CD4-positive, alpha-beta T cell treated with Interleukin-21 for 1 hour (primary cell): ENCODE data around the gene OR5P2.
"Not testable (repeated sequence)": the region's sequence is repeated elsewhere in the genome, so short reads cannot be mapped to it uniquely, and the experiment has no call there.

Experiments used
- DNase-seq: peaks from one replicate; pipeline ENCODE4 v3.0.0-alpha.2; 2020

Gene OR5P2, protein sequence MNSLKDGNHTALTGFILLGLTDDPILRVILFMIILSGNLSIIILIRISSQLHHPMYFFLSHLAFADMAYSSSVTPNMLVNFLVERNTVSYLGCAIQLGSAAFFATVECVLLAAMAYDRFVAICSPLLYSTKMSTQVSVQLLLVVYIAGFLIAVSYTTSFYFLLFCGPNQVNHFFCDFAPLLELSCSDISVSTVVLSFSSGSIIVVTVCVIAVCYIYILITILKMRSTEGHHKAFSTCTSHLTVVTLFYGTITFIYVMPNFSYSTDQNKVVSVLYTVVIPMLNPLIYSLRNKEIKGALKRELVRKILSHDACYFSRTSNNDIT

DNA sequence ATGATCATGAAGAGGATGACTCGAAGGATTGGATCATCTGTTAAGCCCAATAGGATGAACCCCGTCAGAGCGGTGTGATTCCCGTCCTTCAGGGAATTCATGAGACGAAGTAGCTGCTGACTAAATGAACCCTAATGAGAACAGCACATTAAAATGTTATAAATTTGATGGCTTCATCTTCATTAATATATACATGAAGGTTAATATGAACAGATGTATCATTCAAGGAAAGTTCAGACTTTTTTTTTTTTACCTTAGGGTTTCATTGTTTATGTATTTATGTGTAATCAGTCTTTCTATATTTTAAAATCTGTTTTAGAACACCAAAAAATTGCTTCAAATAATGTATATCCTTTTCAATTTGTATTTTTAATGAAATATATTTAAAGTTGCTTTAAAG is at the start of gene OR5P2:
TSS of gene OR5P2 (minus strand) at position 101 of the 400 bp plus-strand sequence. CDS start at position 101, 0 bp downstream.
- no peak for DNase-seq

DNA sequence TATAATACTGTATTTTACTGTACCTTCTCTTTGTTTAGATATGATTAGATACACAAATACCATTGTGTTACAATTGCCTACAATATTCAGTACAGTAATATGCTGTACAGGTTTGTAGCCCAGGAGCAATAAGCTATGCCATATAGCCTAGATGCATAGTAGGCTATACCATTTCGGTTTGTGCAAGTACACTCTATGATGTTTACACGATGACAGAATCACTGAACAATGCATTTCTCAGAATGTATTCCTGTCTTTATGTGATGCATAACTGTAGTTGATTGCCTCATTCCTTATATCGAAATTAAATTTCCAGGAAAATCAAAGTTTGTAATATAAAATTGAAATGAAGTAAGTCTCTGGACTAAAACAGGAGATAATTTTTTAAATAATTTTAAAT is 49.3 kb upstream of the OR5P2 start:
- no peak for DNase-seq

DNA sequence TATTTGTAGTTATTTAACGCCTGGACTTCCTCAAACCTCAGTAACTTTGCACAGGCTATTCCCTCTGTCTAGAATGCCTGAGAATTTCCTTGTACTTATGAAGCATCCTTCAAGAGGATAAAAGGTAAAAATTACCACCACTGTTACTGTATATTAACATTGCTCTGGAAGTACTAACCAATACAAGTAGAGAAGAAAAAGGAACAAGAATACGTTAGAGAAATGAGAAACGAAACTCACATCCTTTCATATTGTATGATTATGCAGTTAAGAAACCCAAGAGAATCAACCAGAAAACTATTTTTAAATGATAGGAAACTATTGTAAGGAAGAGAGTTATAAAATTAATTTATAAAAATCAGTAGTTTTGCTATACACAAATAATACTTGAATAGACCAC is 48.2 kb upstream of the OR5P2 start:
- DNase-seq, result no peak

DNA sequence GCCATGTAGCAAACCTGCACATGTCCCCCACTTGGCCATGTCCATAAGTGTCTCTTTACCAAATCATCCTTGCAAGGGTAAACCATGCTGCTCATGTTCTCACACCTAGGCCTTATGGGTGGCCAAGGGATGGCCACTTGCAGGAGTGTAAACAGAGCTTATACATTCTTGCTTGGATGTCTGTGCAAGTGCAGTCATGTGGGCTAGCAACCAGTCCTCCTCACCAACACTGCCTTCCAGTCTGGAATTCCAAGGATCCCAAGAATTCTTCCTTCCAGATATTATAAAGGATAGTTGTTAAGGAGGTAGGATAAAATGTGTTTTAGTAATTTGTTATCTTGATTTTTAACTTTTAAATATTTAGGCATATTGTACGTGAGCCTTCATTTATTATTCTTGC is 47.8 kb upstream of the OR5P2 start:
- DNase-seq, result no peak

DNA sequence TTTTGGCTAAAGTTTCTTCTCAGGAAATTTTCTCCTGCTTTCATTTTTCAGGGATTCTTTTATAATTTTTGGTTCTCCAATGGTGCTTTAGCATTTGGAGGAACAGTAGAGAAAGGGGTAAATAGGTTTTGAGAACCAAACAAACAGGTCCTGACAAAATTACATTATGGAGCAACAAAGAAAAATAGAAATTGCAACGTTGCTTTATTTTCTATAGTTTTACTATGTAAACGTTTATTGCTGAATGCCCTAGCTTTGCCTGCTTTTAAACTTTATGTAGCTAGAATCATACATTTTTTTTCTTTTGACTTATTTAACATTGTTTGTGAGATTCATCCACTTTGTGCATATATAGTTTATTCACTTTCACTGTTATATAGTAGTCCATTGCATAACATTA is 43.8 kb upstream of the OR5P2 start:
- DNase-seq, result no peak

DNA sequence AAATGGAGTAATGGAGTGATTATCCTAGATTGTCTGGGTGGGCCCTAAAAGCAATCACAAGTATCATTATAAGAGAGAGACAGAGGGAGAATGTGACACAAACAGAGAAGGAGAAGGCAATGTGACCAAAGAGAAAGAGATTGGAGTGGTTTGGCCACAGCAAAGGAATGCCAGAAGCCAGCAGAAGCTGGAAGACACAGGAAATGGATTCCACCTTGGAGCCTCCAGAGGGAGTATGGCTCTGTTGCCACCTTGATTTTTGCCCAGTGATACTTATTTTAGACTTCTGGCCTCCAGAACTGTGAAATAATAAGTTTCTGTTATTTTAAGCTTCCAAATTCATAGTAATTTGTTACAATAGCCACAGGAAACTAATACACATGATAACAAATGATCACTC is 36.8 kb upstream of the OR5P2 start:
- no peak for DNase-seq

DNA sequence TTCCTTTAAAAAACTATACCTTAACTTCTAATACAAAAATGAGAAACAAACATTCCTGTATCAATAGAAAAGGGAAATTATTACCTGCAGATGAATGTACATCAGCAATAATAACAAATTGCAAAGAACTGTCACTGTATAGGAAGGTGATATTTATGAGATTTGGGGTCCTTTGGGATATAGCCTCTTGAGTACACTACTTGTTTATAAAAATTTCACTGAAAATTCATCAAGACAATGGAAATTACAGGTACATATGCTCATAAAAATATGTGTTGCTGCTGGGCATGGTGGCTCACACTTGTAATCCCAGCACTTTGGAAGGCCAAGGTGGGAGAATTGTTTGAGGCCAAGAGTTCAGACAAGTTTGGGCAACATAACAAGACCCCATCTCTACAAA is 34.0 kb upstream of the OR5P2 start, which contains the start of gene OR5P3:
TSS of gene OR5P3 (minus strand) at position 101 of the 400 bp plus-strand sequence.
- no peak for DNase-seq

DNA sequence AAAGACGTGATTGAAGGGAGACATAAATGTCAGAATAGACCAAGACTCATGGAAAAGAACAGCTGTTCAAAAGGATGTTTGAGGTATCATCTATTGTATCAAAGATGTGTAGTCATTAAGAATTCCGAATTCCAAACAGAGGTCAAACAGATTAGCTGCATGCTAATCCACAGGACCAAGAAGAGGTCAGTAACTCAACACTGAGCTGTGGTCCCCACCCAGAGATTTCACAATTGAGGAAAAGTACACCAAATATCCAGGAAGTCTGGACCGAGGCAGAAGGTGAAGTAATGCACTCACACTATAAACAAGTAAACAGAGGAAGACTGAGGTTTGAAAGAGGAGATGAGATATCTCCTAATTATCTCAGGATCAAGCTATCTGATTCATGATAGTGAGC is 29.6 kb upstream of the OR5P2 start:
- no peak for DNase-seq

DNA sequence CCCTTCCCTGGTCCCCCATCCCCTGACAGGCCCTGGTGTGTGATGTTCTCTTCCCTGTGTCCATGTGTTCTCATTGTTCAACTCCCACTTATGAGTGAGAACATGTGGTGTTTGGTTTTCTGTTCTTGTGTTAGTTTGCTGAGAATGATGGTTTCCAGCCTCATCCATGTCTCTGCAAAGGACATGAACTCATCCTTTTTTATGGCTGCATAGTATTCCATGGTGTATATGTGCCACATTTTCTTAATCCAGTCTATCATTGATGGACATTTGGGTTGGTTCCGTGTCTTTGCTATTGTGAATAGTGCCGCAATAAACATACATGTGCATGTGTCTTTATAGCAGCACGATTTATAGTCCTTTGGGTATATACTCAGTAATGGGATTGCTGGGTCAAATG is 23.7 kb upstream of the OR5P2 start:
- not testable (repeated sequence) for DNase-seq

DNA sequence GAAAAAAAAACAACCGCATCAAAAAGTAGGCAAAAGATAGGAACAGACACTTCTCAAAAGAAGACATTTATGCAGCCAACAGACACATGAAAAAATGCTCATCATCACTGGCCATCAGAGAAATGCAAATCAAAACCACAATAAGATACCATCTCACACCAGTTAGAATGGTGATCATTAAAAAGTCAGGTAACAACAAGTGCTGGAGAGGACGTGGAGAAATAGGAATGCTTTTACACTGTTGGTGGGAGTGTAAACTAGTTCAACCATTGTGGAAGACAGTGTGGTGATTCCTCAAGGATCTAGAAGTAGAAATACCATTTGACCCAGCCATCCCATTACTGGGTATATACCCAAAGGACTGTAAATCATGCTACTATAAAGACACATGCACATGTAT is 18.2 kb upstream of the OR5P2 start:
- DNase-seq, result not testable (repeated sequence)

DNA sequence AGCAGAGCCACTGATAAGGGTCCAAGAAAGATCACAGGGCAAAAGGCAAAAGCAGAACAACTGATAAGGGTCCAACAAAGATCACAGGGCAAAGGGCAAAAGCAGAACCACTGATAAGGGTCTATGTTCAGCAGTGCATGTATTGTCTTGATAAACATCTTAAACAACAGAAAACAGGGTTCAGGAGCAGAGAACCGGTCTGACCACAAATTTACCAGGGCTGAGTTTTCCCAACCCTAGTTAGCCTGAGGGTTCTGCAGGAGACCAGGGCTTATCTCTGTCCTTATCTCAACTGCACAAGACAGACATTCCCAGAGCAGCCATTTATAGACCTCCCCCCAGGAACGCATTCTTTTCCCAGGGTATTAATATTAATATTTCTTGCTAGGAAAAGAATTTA is 13.6 kb upstream of the OR5P2 start:
- not testable (repeated sequence) for DNase-seq

DNA sequence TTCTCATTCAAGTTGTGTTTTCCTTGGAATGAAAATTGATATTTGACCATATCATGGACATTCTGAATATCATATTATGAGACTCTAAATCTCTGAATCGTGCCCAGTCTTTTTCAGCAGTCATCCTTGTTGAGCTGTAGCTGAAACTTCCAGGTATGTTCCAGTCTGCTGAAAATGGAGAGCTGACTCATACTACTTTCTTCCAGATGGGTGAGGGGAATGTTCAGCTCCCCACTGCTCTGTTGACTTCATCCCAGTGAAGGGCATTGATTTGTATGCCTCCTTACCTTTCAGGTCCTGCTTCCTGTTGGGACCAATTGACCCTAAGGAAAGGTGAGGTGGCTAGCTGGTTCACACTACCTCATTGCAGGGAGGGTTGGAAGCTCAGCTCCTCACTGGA is 3.5 kb downstream of the OR5P2 start:
- DNase-seq, result no peak

DNA sequence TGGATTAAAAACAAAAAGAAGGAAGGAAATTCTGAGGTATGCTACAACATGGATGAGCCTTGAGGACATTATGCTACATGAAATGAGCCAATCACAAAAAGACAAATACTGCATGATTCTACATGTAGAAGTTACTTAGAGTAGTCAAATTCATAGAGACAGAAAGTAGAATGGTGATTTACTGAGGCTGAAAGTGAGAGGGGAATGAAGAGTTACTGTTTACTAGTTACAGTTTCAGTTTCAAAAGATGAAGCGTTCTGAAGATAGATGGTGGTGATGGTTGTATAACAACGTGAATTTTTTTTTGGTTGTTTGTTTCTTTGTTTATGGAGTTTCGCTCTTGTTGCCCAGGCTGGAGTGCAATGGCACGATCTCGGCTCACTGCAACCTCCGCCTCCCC is 9.5 kb downstream of the OR5P2 start:
- DNase-seq, result no peak

DNA sequence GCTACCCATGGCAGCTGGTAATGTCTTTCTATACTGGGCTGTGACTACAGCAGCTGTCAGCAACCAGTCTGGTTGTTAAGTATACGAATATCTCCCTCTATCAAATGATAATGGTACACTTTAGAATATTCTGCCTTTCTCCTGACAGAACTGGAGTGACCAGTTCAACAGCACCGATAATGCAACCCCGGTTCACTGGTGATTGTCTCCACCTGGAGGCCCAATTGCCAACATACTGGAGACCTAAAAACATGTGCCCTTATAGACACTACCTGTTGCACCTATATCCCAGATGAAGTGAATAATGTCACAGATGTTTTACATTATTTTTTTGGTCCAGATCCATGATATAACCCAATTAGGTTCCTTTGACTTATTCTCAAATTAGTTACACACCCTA is 21.1 kb downstream of the OR5P2 start:
- no peak for DNase-seq

DNA sequence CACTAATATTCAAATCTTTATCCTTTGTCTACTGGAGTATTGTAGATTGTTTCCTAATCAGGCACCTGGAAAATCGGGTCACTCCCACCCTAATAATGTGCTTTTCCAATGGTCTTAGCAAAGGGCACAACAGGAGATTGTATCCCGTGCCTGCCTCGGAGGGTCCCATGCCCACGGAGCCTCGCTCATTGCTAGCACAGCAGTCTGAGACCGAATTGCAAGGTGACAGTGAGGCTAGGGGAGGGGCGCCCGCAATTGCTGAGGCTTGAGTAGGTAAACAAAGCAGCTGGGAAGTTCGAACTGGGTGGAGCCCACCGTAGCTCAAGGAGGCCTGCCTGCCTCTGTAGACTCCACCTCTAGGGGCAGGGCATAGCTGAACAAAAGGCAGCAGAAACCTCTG is 32.4 kb downstream of the OR5P2 start:
- DNase-seq, result not testable (repeated sequence)

DNA sequence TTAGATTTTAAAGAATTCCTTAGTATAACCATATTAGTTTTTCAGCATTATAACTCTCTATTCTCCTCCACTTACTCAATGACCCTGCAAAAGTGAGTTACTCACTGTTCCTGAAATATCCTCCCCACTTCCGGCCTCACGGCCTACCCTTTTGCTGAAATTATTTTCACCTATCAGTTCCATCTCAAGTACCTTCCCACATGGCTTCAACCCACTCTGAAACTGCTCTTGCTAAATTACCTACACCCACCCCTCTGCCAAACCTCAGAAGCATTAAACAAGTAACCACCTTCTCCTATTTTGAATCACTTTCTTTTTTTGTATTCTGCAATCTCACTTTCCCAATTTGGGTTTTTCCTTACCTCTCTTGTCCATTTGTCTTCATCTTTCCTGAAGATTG is 37.7 kb downstream of the OR5P2 start:
- no peak for DNase-seq

DNA sequence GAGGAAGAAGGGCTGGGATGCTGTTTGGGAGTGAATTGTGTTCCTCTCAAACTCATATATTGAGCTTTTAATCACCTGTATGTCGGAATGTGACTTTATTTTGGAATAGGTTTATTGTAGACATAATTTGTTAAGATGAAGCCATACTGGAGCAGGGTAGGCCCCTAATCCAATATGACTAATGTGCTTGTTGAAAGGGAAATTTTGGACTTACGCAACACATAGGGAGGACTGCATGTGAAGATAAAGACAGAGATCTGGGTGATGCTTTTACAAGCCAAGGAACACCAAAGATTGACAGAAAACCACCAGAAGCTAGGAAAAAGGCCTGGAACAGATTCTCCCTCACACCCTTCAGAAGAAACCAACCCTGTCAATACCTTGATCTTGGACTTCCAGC is 47.3 kb downstream of the OR5P2 start:
- DNase-seq, result no peak
